Left ventricle myocardium inferior (tissue), 1 donor: ENCODE data around the gene RNF175. TPM values are rescaled to one million over a fixed set of nuclear protein-coding genes. Genes with fewer than 3 reads are reported as not detected.

Source experiments
- DNase-seq: peaks from one replicate; pipeline ENCODE4 v3.0.0-alpha.2; 2020
- H3K27ac ChIP-seq: fragments of 200-600 bp; replicated peaks from 2 replicates; pipeline ENCODE4 v1.8.0; 2021
- H3K27me3 ChIP-seq: fragments of 200-600 bp; 2 replicates; pipeline ENCODE4 v1.8.0; 2021; ENCODE audit warnings: low read depth
- H3K36me3 ChIP-seq: fragments of 200-600 bp; 2 replicates; pipeline ENCODE4 v1.8.0; 2021
- H3K4me1 ChIP-seq: fragments of 200-600 bp; 2 replicates; pipeline ENCODE4 v1.8.0; 2021
- H3K4me3 ChIP-seq: fragments of 200-600 bp; 2 replicates; pipeline ENCODE4 v1.8.0; 2021; ENCODE audit warnings: mild to moderate bottlenecking, moderate library complexity
- H3K9me3 ChIP-seq: fragments of 200-600 bp; replicated peaks from 2 replicates; pipeline ENCODE4 v1.8.0; 2021
- CTCF ChIP-seq: fragments of 200-600 bp; IDR thresholded peaks from 2 replicates; pipeline ENCODE4 v1.8.0; 2021; ENCODE audit warnings: antibody characterized with exemption, mild to moderate bottlenecking, borderline replicate concordance
- intact Hi-C: fragments of 100-400 bp; cut with micrococcal nuclease; formaldehyde crosslinking; loops from one replicate; pipeline ENCODE4 v1.11.0; 2022
- total RNA-seq: library from RNA; stranded (reverse); fragmentation: NEBNext Ultra II Directional; extraction: Animal tissue kit (Norgen Biotek cat#: 25700); gene quantifications from one replicate; pipeline ENCODE4 v1.2.1, GENCODE V29; 2021
- donor health status: DM: no; HTN: yes; CAD: no; lungs with severe emphysema.

The RNF175 gene
- total RNA-seq, 1 donor from 2014 or later, result 0.71 TPM

DNA sequence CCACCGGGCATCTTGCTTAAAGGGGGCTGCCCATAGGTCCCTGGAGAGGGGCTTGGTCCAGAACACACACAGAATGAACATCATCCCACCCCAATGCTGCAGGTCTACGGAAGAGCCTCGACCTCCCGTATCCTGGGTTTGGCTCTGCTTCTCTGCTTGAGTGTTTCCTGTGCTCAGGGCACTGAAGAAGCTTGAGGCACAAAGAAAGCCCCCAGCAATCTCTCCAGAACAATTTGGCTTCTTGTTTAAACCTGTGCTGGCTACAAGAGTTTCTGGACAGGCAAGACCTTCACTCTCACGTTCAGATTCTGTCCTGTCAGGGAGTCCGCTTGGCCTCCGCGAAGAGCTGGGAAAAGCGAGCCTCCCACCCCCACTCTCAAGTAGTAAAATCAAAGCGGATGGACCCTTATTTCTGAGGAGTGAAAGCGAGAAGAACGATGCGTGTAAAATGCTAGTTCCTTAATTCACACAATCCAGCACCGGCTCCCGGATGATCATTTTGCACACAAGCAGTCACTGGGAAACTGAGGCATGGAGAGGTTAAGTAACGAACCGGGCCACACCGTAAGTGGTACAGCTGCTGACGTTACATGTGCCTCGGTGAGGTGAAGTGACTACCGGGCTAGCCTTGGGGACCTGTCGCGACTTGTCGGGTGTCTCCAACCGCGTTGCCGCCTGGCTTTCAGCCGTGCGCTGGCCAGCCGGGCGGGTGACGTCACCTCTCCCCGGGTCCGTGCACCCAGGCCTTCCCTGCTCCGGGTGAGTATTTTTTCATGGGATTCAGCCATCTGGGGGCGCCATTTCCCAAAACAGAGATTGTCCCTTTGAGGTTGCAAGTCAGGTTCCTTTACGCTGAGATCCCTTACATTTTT lies 32.2 kb upstream of the RNF175 start:
- H3K4me1 ChIP-seq, result peaks cover 36% of the 10 kb centered on the region
- H3K36me3 ChIP-seq, result no peaks in the 10 kb centered on the region
- peak overlapping the region; percentile 51 for H3K4me3 ChIP-seq
- DNase-seq, result no peak
- H3K9me3 ChIP-seq, result no peaks in the 10 kb centered on the region
- intact Hi-C loops, result loop anchor here (10.0 kb wide), 1 partner anchor 233 kb away; no protein-coding TSS in a partner anchor
- H3K27ac ChIP-seq, result no peak overlapping the region
- TF ChIP-seq CTCF, result peak; percentile 37
- peaks cover 98% of the 10 kb centered on the region for H3K27me3 ChIP-seq

DNA sequence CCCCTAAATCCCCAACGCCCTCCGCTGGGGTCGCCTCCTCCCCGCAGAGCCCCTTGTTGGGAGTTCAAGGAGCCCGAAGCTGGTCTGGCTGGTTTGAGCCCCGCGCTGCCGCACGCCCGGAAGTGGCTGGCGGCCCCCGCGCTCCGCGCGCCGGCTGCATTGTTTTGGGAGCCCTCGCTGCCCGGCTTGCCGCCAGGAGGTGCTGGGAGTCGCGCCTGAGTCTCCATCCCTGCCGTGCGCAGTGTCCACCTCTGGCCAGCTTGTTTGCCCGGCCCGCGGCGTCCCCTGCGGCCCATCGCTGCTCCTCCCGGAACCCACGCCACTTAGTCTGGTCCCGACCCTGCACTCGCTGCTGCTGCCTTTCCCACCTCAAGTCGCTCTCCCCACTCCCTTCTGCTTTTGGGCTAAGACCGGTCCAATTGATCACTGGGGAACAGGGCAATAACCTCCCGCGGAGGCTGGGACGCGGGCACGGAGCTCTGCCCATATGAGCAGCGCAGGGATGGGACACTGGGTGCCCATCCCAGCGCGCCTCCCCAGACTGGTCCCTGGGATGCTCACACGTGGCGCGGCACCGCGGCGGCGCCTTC lies 31.2 kb upstream of the RNF175 start:
- intact Hi-C loops, result loop anchor here (10.0 kb wide), 1 partner anchor 234 kb away; no protein-coding TSS in a partner anchor
- peaks cover 36% of the 10 kb centered on the region for H3K4me1 ChIP-seq
- H3K27me3 ChIP-seq, result peaks cover 98% of the 10 kb centered on the region

DNA sequence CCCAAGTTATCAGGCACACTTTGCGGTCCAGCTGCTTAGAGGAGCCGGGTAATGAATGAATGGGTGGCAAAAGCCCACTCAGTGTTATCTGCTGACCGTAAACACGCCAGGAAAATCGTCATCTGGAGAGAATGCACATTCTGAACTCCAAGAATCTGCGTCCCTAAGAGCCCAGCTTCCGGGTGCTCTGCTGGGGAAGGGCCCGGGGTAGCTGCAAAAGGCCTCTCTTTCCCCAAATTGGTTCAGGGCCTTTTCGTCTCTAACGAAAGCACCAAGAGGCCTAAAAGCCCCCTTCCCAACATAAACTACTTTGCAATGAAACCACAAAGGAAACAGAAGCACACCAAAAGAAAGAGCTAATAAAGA lies 30.7 kb upstream of the RNF175 start:
- Histone ChIP-seq H3K4me1 (peaks cover 36% of the 10 kb centered on the region), H3K36me3 (no peaks in the 10 kb centered on the region), H3K27ac (no peak overlapping the region), H3K27me3 (peaks cover 99% of the 10 kb centered on the region), H3K9me3 (no peaks in the 10 kb centered on the region), H3K4me3 (peak overlapping the region; percentile 45)
- TF ChIP-seq CTCF, result no peak
- no peak for DNase-seq
- intact Hi-C loops, result loop anchor here (10.0 kb wide), 1 partner anchor 234 kb away; no protein-coding TSS in a partner anchor

More for the DNA sequence above, 31.2 kb upstream of the RNF175 start:
- no peak for DNase-seq
- no peaks in the 10 kb centered on the region for H3K36me3 ChIP-seq
- no peaks in the 10 kb centered on the region for H3K9me3 ChIP-seq
- TF ChIP-seq CTCF, result peak; percentile 24
- H3K27ac ChIP-seq, result no peak overlapping the region
- peak overlapping the region; percentile 45 for H3K4me3 ChIP-seq

DNA sequence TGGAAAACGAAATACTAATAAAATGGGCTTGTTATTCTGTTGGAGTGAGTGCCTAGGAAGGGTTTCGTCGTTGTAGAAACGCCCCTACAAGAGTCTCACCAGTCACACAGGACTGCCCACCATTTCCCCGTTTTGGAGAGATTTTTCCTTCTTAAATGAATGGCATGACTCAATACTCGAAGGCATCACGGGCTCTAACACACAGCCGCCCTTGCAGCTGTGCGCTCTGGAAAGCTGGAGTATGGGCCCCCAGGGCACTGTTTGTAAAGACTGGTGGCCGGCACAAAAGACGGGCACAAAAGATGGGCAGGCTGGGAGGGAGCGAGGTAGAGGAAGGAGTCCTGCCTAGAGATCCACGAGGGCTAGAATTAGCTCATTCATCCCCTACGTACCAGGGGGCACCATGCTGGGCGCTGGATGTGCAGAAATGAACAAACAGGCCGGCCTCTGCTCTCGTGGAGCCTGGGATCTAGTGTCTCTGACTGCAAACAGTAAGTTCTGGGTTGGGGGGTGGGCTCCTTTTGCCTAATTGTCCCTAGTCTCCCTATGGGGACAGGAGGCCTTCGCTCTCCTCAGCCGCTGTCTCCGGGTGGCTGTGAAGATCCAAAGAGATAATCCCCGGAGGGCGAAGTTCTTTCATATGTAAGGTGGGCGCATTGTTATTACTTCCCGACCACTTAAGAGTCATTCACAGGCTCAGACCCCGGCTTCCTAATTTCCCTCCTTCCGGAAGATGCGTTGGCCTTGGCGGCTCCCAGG lies 30.1 kb upstream of the RNF175 start:
- DNase-seq, result no peak
- no peak for TF ChIP-seq CTCF
- H3K27ac ChIP-seq, result no peak overlapping the region
- no peak overlapping the region for H3K4me3 ChIP-seq
- no peaks in the 10 kb centered on the region for H3K9me3 ChIP-seq
- H3K4me1 ChIP-seq, result peaks cover 36% of the 10 kb centered on the region
- peaks cover 99% of the 10 kb centered on the region for H3K27me3 ChIP-seq
- intact Hi-C loops, result loop anchor here (10.0 kb wide), 1 partner anchor 235 kb away; no protein-coding TSS in a partner anchor
- no peaks in the 10 kb centered on the region for H3K36me3 ChIP-seq
